NCI-H146 treated with DMSO at 0.1 percent for 48 hours (cell line): ENCODE results near the gene RYR3.

ENCODE experiments used
- DNase-seq: peaks from one replicate; lab custom pipeline; 2025; ENCODE audit not compliant: unreplicated experiment; lab: John Stamatoyannopoulos, UW

Gene RYR3

DNA sequence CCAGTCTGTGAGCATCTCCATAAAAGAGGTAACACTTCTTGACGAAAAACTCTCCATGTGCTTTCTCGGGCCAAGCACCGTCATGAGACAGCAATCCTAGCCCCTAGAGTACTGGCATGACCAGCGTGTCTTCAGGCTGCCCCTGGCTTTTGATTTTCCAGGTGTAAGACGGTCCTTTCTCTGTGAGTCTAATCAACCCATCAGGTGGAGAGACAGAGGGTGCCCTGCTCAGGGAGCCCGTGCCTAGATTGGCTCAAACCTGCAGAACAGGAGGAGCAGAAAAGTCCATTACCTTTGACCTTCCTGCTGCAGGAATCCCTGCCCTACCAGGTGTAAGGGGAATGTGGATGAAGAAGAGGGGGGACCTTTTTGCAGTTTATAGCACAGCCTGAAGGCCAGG lies 548.1 kb downstream of the RYR3 start:
- no peak for DNase-seq

DNA sequence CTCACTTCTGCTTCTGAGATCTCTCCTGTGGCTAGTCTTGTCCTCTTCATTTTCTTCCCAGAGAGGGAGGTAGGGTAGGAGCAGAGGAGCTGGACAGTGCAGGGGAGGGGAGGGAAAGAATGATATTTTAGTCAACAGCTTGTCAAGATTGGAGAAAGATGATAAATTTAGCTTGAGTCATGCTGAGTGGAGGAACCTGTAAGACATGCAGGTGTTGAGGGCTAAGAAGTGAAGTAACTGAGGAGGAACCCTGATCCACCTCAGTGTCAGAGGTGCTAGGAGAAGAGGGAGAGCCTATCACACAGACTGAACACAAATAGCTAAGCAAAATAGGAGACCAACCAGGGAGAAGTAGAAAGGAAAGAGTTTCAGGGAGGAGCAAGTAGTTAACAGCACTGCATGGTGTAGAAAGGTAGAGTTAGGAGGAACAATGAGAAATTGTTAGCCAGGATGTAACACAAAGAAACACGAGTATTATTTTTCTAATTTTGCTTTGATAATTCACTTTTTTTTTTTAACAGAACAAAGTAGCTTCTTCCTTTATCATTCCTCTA lies 549.3 kb downstream of the RYR3 start:
- DNase-seq: no peak

DNA sequence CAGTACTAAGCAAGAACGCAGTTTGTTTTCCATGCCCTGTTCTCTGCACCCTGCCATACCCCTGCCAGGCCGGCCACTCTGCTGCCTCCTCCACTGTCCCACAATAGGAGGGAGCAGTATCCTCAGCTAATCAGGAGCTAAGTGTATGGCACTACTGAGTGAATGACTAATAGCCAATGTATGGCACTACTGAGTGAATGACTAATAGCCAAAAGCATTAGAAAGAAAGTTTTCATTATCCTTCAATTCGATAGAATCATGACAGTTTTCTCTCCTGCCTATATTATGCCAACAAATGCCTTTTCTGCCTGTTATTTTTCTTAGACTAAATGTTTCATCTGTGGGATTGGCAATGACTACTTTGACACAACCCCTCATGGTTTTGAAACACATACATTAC lies 550.0 kb downstream of the RYR3 start:
- DNase-seq: no peak

DNA sequence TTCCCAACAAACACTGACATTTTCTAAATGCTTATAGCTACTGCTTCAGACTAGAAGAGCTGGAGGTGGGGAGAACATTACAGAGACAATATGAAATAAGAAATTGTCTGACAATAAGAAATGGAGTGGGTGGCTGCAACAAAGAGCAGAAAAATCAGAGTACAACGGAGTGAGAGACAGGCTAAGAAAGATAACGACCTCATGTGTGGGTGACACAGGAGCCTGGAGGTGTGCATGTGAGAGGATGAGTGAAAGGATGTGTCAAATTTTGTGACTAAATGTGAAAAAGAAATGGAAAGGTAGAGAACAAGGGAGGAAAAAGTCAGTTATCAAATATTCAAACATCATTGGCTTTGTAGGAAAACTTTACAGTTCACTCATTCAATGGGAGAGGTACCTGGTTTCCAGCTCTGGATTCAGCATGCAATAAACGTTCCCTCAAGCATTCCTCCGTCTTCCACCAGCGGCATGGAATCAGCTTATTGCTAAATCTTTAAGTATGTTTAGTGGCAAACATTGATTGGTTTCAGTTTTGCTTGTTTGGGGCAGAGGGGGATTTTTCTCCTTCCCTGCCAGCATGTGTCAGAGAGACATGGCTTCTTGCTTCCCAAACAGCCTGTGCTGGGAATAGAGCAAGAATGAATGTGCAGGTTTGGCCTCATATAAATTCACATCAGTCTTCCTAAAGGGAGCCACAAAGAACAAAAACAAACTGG lies 553.8 kb downstream of the RYR3 start:
- DNase-seq: no peak

DNA sequence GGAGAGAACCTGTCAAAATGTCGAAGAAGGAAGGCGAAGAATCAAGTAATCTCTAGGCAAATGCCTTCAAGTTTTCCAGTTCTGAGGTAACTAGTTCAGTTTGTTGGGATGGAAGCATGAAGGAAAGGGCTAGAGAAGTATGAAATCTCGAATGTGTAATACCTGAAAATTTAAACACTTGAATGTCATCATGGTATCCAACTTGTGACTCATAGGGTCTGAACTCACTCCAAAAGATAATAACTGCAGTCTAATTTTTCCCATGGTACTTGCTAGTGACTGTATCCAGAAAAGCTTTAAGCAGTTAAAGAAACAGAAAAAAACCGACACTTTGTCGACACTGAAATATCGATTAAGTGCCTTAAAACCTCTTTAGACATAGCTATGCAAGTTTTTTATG lies 554.6 kb downstream of the RYR3 start:
- DNase-seq: no peak

DNA sequence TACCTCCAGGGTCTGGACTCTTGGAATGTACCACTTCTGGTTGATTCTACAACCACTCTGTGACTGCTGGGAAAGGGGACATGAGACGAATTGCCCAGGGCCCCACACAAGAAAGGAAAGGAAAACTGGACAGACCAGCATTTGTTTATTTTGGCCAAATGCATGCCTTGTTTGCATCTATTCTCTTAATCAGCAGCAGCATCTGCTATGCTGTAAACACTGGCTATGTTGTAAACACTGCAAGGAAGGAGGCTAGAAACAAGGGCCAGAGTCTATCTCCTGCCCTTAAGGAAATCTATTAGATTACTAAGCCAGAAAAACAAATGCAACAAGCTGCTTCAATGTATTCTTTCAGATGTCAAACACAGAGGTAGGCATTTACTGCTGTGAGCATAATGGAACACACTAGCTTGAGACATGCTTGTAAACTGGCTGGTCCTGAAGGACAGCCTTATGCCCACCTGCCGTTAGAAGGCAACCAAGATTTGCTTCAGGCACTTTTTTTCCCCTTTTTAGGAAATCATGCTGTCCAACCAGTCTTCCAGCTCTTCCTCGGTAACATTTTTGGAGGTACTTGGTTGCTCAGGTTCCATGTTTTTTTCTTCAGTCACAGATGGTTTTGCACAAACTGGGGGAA lies 555.5 kb downstream of the RYR3 start:
- DNase-seq: no peak

DNA sequence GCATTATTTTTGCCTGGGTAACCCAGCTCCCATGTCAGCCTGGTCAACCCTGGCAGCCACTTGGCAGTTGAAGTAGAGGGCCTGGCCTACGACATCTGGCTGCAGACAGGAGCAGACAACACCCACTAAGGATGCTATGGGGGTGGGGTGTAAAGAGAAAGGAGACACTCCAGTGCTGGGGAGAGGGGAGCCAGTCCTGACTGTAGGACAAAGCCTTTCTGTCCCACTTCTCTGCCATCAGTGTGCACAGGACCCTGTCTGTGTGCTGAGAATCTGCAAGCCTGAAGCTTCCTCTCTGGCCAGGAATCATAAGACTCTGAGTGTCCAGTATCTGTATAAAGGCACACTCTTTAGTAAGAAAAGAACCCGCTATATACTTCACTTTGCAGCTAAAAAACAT lies 561.2 kb downstream of the RYR3 start:
- DNase-seq: no peak

DNA sequence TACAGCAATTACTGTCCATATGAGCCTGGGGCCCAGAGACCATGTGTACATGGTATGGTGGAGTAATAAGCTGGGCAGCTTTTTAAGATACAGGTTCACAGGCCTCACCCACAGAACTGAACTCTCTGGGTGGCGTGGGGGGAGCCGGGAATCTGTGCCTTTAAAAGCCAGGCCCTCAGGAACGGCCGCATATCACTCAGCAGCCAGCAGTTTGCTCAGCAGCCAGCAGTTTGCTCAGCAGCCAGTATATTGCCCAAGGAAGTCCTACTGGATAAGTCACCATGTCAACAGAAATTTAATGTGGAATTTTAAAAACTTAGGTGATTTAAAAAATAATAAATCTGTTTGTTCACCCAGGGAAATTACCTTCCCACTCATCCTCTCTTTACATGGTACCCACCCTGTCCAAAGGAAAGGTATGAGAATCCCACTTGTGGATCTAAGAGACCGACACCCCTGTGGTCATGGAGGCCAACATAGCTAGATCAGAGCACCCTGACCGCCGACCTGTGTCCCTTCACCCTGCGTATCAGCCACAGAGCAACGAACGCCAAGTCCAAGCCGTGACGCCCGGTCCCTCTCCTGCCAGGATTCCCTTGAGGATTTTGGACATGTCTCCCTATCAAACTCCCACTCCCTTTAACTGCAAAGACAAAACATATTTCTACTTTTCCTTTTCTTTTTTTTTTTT lies 561.8 kb downstream of the RYR3 start:
- DNase-seq: no peak

DNA sequence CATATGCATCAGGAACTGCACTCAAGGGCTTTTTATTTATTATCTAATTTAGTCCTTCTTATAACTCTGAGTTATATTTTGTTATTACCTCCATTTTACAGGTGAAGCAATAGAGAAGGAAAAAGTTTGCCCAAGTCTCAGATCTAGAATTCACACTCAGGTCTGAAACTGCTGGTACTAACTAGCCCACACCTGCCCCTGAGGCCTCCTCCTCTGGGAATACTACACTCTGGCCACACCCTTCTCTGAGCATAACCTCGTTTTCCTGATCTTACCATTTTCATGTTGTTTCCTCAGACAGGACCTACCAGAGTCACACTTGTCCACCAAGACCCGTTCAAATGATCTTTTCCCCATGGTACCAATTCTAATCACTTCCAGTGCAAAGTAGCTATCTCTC lies 563.4 kb downstream of the RYR3 start:
- DNase-seq: no peak

DNA sequence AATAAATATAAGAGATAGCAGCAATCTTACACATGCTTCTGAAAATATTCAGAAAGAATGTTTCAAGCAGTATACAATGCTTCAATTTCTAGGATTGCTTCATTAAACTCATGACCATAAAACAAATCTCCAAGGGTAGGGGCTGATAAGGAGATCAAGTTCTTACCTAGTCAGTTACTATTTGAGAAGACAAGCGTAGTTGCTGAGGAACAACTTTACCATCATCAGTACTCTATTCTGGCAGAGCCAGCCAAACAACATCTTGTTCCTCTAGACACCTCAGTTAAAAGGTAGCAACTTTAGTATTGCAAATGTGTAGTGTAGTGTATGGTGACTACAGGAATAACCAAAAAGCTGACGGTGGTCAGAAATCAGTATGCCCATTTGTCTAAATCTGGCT lies 572.2 kb downstream of the RYR3 start:
- DNase-seq: no peak

DNA sequence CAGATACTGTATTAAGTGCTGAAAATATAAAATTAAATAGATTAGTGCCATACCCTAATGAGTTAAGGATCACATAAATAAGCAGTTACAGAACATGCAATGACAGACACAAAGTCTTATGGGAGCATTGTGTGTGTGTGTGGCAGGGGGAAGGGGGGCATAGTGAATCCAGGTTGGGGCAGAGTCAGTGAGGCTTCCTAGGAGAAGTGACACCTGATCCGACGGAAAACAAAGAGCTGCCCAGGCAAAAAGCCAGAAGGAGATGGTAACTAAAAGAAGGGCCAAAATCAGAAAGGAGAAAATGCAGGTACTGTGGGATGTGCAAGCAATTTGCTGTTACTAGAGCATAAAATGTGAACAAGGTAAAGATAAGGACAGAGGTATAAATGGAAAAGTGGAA lies 577.4 kb downstream of the RYR3 start:
- no peak for DNase-seq

DNA sequence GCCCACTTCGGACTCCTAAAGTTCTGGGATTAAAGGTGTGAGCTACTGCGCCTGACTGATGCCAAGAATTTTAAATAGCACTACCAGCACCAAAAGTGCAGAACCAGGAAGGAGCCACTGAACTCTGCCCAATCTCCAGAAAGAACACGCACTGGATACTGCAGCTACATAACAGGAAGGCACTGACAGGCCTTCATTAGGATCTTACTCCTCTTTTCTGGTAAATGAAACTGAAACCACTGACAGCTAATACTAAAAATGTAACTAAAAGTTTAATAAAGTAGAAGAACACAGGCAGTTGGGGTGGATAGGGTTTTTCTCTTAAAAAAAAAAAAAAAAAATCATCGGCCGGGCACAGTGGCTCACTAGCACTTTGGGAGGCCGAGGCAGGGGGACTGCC lies 583.4 kb downstream of the RYR3 start:
- no peak for DNase-seq

DNA sequence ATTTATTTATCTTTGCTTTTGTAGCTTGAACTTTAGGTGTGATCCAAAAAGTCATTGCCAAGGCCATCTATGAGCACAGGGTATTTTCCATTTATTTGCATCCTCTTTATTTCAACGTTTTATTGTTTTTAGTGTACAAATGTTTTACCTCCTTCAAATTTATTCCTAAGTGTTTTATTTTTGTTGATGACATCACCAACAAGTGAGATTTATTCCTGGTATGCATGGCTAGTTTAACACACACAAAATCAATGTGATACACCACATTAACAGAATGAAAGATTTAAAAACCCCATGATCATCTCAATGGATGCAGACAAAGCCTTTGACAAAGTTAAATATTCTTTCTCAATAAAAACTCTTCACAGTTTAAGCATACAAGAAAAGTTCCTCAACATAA lies 591.3 kb downstream of the RYR3 start:
- DNase-seq: no peak

DNA sequence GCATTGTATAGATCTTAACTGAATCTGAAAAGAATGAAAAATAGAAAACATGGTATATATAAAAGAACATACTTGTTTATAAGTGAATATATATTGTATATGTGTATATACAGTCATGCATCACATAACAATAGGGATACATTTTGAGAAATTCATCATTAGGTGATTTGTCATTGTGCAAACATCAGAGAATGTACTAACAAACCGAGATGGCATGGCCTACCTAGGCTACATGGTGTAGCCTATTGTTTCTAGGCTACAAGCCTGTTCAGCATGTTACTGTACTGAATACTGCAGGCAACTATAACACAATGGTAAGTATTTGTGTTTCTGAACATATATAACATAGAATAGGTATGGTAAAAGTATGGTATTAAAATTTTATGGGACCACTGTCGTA lies 592.9 kb downstream of the RYR3 start:
- no peak for DNase-seq

DNA sequence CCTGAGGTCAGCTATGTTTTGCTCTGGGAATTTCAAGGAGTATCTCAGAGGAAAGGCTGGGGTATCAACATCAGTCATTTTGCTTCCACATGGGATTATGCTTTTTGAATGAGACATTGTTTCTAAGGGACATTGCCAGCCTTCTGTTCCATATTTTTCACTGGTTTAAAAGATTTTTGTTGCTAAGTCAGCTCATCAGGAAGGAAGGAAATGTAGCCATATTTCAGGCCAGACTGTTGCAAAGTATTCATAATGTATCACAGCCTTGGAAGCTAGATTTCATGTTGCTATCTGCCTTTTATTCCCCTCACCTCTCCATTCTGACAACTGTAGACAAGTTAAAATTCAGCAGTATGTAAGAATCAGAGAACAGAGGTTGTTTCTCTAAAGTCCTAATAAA lies 596.6 kb downstream of the RYR3 start:
- DNase-seq: no peak

DNA sequence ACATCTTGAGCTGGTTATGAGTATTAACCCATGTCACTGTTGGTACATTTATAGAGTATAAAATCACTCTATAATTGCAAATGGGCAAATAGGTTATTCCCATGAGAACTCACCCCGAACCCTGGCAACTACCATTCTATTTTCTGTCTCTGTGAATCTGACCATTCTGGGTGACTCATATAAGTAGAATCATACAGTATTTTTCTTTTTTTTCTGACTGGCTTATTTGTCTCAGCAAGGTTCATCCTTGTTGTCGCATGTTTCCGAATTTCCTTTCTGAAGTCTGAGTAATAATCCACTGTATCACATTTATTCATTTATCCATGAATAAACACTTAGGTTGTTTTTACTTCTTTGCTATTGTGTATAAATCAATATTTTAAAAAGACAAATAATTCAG lies 597.6 kb downstream of the RYR3 start:
- DNase-seq: no peak

DNA sequence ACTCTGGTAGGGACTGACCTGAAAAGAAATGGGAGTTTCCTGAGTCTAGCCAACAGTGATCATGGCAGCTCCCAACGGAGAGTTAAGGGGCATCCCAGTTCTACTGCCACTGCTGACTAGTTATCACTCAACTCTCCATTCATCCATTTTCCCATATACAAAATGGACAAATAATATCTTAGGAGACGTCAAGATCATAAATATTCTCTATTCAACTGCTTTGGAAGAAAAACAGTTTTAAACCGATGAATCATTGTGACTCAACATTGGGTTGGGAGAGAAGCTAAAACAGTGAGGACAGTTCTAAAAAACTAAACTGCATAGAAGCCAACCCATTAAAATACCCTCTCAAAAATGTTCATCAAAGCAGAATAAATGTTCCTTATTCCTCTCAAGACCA lies 600.0 kb downstream of the RYR3 start:
- DNase-seq: no peak

DNA sequence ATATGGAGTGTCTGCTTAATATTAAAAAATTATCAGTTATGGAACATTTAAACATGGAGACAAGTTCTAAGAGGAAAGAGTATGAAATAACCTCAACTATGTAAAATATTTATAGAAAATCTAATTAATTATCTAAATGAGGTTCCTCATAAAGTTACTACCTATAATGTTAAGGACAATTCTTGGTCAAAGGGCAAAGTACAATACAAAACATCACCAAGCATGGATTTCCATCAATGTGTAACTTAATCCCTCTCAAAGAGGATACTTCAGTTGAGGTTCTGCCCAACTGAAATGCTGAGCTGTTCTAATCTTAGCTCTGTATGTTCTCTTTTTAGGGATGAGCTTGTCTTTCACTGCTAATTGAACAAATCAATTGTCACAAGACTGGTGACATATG lies 601.6 kb downstream of the RYR3 start:
- no peak for DNase-seq

DNA sequence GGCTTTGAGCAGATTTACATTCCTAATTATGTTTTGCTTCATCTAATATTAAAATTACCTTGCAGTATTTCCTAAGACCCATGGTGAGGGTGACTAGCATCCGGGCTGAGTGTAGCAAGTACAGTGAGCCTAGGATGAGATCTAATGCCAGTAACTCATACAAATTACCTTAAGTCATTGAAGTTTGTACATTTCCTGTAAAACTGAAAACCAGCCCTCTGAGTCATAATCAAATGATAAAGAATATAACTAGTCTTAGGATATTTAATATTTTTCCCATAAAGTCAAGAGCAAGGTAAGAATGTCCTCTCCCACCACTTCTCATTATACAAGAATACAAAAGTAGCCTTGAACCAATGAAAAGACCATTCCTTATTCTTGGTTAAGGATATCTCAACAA lies 602.7 kb downstream of the RYR3 start:
- no peak for DNase-seq
